Measurements from ENCODE around the gene FBXO36.

The FBXO36 gene, protein sequence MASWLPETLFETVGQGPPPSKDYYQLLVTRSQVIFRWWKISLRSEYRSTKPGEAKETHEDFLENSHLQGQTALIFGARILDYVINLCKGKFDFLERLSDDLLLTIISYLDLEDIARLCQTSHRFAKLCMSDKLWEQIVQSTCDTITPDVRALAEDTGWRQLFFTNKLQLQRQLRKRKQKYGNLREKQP

DNA sequence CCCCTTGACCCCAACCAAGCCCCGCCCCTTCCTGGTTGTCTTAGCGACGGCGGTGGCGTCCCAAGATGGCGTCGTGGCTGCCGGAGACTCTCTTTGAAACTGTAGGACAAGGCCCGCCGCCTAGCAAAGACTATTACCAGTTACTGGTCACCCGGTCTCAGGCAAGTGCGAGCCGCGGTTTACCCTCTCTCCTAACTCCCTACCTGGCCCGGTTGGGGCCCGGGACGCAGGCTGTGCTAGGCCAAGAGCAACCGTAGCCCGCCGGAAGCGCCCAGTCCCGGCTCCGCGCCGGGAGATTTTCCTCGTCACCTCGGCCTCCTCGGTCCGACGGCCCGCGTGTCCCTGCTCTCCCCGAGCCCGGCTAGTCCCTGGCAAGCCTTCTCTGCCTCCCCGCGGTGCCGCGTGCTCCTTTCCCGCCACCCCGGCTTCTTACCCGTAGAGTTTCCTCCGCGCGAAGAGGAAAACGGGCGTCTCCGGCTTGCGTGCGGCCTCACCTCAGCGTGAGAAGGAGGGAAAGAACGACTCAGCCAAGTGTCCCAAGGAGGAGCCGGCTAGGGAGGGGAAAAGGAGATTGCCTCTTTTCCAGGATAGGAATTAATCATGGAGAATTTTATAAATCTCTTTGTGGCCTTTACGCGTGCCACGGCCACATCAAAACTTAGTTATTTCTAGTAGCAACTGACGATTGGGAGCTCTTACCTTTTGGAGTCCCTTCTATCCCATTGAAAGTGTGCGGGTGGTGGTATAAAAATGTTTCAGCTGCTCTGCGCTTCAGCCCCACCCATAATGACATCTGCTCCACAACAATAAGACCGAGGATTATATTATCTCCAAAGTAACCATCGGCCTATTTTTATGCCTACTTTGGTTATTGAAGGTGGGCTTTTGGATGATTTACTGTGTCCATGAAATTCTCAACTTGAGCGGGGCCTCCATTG lies at the start of gene FBXO36:
Gene FBXO36, plus strand, starts transcription at position 55 of the 938 bp plus-strand sequence. Its CDS starts 11 bp downstream, at position 66.
- H3K9me3 ChIP-seq (ENCODE audit: control insufficient read depth, insufficient read depth, low read depth, low read length): no peaks in the 10 kb centered on the region

DNA sequence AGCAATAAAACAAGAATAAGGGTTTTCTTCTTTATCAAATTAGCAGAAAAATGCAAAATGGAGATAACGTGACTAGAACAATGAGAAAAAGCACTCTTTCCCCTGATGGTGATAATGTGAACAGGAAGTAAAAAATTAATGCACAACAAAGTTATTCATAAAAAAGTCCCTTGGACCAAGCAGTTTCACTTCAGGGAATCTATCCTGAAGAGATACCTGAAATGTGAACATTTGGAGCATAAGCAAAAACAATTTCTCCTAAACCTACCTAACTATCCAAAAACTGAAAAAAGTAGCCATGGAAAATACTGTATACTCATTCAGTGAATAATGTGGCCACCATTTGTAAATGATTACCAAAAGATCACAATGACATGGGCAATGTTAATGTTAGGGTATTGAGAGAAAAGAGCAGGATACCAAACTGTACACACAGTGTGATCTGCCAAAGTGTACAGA lies 49.2 kb upstream of the FBXO36 start:
- Histone ChIP-seq H3K9me3 (ENCODE audit: control insufficient read depth, insufficient read depth, low read depth, low read length) (no peaks in the 10 kb centered on the region), H3K36me3 (ENCODE audit: control insufficient read depth, insufficient read depth, low read length) (peaks cover 23% of the 10 kb centered on the region), H3K9ac (ENCODE audit: low read length) (no peak overlapping the region), H3K27me3 (ENCODE audit: control insufficient read depth, insufficient read depth, low read length) (no peaks in the 10 kb centered on the region), H3K27ac (ENCODE audit: low read depth, low read length) (no peak overlapping the region), H3K4me3 (ENCODE audit: low read depth, low read length) (no peak overlapping the region), H3K4me1 (ENCODE audit: control insufficient read depth, insufficient read depth, low read length) (peaks cover 7% of the 10 kb centered on the region; the same call in 1 of the 2 replicates)

More for the DNA sequence above, at the start of gene FBXO36:
- Histone ChIP-seq H3K36me3 (ENCODE audit: control insufficient read depth, insufficient read depth, low read length) (peaks cover 8% of the 10 kb centered on the region), H3K4me3 (ENCODE audit: low read depth, low read length) (peak within 1 kb of the TSS; percentile 96), H3K4me1 (ENCODE audit: control insufficient read depth, insufficient read depth, low read length) (peaks cover 5% of the 10 kb centered on the region; the same call in 1 of the 2 replicates), H3K27me3 (ENCODE audit: control insufficient read depth, insufficient read depth, low read length) (no peaks in the 10 kb centered on the region), H3K9ac (ENCODE audit: low read length) (peak within 1 kb of the TSS; percentile 85), H3K27ac (ENCODE audit: low read depth, low read length) (peak within 1 kb of the TSS; percentile 94)

DNA sequence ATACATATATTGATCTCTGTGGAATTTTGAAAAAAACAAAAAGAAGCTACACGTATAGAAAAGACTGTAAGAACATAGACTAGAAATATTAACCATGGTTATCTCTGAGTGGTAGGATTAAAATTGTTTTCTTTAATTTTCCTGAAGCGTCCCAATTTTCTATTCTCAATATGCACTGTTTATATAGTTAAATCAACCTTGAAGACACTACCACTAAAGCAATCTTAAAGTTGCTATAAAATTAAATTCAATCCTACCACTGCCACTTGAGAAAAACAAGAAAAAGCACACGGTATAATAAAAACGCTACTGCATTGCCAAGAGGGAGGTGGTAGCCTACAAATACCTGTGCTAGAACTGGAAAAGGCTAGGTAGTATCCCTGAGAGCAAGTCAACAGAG lies 47.7 kb upstream of the FBXO36 start:
- Histone ChIP-seq H3K4me3 (ENCODE audit: low read depth, low read length) (no peak overlapping the region), H3K27ac (ENCODE audit: low read depth, low read length) (no peak overlapping the region), H3K9me3 (ENCODE audit: control insufficient read depth, insufficient read depth, low read depth, low read length) (no peaks in the 10 kb centered on the region), H3K27me3 (ENCODE audit: control insufficient read depth, insufficient read depth, low read length) (no peaks in the 10 kb centered on the region), H3K4me1 (ENCODE audit: control insufficient read depth, insufficient read depth, low read length) (no peaks in the 10 kb centered on the region), H3K9ac (ENCODE audit: low read length) (no peak overlapping the region), H3K36me3 (ENCODE audit: control insufficient read depth, insufficient read depth, low read length) (peaks cover 29% of the 10 kb centered on the region)

DNA sequence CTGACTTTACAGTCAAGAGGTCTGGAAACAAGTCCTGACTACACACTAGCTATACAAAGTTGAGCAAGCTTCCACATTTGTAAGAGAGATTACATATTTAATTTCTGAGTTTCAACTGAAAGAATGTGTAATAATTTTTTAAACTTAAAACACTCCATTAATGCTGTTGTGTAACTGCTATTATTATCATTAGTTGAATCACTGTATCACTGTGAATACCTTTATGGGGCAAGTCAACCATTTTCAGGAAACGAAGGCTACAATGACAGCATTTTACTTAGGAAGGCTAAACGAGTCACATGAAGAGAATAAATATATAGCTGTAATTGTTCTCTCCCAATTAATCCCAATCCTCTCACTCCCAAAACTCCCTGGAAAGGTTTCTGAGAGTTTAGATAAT lies 46.8 kb upstream of the FBXO36 start:
- Histone ChIP-seq H3K36me3 (ENCODE audit: control insufficient read depth, insufficient read depth, low read length) (peaks cover 36% of the 10 kb centered on the region), H3K9me3 (ENCODE audit: control insufficient read depth, insufficient read depth, low read depth, low read length) (no peaks in the 10 kb centered on the region), H3K9ac (ENCODE audit: low read length) (no peak overlapping the region), H3K27me3 (ENCODE audit: control insufficient read depth, insufficient read depth, low read length) (no peaks in the 10 kb centered on the region), H3K27ac (ENCODE audit: low read depth, low read length) (no peak overlapping the region), H3K4me3 (ENCODE audit: low read depth, low read length) (no peak overlapping the region), H3K4me1 (ENCODE audit: control insufficient read depth, insufficient read depth, low read length) (no peaks in the 10 kb centered on the region)

DNA sequence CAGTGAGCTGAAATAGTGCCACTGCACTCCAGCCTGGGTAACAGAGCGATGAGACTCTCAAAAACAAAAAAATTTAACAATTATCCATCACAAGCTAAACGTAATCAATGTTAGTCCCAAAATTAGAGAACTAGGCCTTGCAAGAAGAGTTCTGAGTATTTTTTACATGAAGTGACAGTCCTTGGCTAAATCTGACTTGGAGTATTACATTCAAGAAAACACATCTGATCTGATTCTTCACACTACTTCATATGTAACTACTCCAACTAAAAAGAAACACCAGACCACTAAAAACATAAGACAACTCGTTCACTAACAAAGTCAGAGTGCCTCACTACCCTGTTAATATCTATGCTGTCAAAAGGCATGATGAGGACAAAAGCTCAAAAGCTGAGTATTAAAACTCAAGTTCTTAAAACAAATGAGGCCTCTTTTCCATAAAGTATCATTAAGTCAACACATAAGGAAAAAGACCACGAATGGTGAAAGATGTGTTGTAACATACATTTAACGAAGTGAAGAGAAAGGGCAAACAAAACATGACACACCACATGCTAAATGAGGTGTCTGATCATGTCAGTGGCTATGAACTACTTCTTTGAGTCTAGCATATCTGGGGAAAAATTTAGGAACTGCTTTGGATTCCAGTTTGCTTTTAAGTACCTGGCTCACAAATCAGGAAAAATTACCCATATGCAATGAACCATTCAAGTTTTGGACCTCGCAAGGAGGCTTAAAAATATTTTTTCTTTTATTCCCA lies 42.9 kb upstream of the FBXO36 start:
- peaks cover 8% of the 10 kb centered on the region; the same call in 1 of the 2 replicates for H3K4me1 ChIP-seq (ENCODE audit: control insufficient read depth, insufficient read depth, low read length)
- H3K27me3 ChIP-seq (ENCODE audit: control insufficient read depth, insufficient read depth, low read length): no peaks in the 10 kb centered on the region
- H3K27ac ChIP-seq (ENCODE audit: low read depth, low read length): no peak overlapping the region
- H3K4me3 ChIP-seq (ENCODE audit: low read depth, low read length): no peak overlapping the region
- H3K9me3 ChIP-seq (ENCODE audit: control insufficient read depth, insufficient read depth, low read depth, low read length): no peaks in the 10 kb centered on the region
- no peak overlapping the region for H3K9ac ChIP-seq (ENCODE audit: low read length)
- H3K36me3 ChIP-seq (ENCODE audit: control insufficient read depth, insufficient read depth, low read length): peaks cover 31% of the 10 kb centered on the region

DNA sequence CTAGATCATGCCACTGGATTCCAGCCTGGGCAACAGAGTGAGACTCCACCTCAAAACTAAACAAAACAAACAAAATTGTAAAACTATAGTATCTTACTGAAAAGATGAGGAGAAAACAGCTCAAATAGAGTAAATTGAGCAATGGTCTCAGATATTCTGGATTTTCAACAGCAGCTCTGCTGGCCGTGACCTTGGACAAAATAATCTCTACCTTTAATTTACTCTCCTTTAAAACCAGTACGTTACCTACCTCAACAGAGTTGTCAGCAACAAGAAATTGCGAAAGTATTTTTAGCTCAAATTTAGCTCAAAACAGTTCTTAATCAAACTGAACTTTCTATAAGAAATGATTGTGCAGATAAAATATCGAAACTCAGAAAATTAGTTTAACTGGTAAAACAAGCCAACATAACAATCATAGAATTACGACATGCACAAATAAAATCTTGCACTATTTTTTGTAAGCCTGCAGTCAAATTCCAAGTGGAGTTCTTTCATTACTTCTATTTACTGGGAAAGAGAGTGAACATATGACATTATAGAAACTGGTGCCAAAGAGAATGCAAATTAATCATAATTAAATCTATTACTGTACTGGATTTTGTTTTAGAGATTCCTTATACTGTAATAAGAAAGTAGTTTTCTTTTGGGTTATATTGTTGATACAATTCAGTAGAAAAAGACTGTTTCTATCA lies 41.3 kb upstream of the FBXO36 start:
- H3K36me3 ChIP-seq (ENCODE audit: control insufficient read depth, insufficient read depth, low read length): peaks cover 31% of the 10 kb centered on the region
- H3K27ac ChIP-seq (ENCODE audit: low read depth, low read length): no peak overlapping the region
- peaks cover 8% of the 10 kb centered on the region; the same call in 1 of the 2 replicates for H3K4me1 ChIP-seq (ENCODE audit: control insufficient read depth, insufficient read depth, low read length)
- no peak overlapping the region for H3K9ac ChIP-seq (ENCODE audit: low read length)
- H3K9me3 ChIP-seq (ENCODE audit: control insufficient read depth, insufficient read depth, low read depth, low read length): no peaks in the 10 kb centered on the region
- no peak overlapping the region for H3K4me3 ChIP-seq (ENCODE audit: low read depth, low read length)
- no peaks in the 10 kb centered on the region for H3K27me3 ChIP-seq (ENCODE audit: control insufficient read depth, insufficient read depth, low read length)

DNA sequence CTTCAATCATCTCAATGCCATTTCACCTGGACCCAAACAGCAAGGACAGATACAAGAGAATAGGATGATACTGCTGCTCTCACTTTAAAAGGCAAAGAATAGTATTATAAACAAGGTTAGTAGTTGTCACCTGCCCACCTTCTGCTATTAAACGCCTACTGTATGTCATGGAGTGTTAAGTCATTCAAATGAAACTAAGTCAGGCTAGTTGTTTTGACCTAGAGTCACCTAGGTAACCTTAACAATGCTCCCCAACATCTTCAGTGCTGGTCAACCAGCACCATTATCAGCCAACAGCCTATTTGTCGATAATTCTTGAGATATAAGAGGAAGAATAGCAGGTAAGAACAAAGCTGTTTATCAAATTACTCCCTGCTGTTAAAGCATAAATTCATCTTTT lies 39.7 kb upstream of the FBXO36 start:
- H3K27me3 ChIP-seq (ENCODE audit: control insufficient read depth, insufficient read depth, low read length): no peaks in the 10 kb centered on the region
- H3K36me3 ChIP-seq (ENCODE audit: control insufficient read depth, insufficient read depth, low read length): peaks cover 24% of the 10 kb centered on the region

DNA sequence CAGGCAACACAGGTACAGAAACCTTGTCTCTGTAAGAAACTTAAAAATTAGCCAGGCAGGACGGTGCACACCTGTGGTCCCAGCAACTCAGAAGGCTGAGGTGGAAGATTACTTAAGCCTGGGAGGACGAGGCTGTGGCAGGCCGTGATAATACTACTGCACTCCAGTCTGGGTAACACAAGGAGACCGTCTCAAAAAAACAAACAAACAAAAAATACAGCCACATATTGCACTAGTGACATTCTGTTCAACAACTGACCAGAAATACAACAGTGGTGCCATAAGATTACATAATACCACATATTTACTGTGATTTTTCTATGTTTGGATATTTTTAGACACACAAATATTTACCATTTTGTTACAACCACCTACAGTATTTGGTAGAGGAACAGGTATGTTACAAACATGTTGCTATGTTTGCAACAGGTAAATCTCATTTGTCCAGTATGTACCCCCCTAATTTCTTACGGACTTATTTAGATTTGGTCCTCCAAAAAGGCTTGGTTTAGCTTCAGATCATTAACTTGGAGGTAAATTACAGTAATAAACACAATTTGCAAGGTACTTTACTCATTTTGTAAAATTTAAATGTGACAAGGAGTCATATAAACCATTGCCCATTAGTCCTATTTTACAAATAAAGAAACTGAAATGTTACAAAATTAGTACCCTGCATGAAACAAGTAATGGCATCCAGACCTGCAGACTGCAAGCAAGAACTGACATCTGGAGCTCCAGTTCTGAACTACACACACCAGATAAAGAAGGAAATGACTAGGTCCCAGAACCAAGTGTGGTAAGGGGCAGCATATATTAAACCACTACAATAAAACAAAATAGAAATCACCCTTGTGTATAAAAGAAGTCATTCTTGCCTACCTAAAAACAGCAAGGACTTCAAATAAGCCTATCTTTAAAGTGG lies 37.3 kb upstream of the FBXO36 start:
- peaks cover 7% of the 10 kb centered on the region for H3K36me3 ChIP-seq (ENCODE audit: control insufficient read depth, insufficient read depth, low read length)
- no peaks in the 10 kb centered on the region for H3K9me3 ChIP-seq (ENCODE audit: control insufficient read depth, insufficient read depth, low read depth, low read length)
- H3K27me3 ChIP-seq (ENCODE audit: control insufficient read depth, insufficient read depth, low read length): no peaks in the 10 kb centered on the region
- H3K9ac ChIP-seq (ENCODE audit: low read length): no peak overlapping the region
- H3K27ac ChIP-seq (ENCODE audit: low read depth, low read length): no peak overlapping the region
- H3K4me1 ChIP-seq (ENCODE audit: control insufficient read depth, insufficient read depth, low read length): peaks cover 11% of the 10 kb centered on the region; the same call in 1 of the 2 replicates
- no peak overlapping the region for H3K4me3 ChIP-seq (ENCODE audit: low read depth, low read length)

More for the DNA sequence above, 39.7 kb upstream of the FBXO36 start:
- Histone ChIP-seq H3K4me1 (ENCODE audit: control insufficient read depth, insufficient read depth, low read length) (peaks cover 8% of the 10 kb centered on the region; the same call in 1 of the 2 replicates), H3K9me3 (ENCODE audit: control insufficient read depth, insufficient read depth, low read depth, low read length) (no peaks in the 10 kb centered on the region), H3K4me3 (ENCODE audit: low read depth, low read length) (no peak overlapping the region), H3K27ac (ENCODE audit: low read depth, low read length) (no peak overlapping the region), H3K9ac (ENCODE audit: low read length) (no peak overlapping the region)

DNA sequence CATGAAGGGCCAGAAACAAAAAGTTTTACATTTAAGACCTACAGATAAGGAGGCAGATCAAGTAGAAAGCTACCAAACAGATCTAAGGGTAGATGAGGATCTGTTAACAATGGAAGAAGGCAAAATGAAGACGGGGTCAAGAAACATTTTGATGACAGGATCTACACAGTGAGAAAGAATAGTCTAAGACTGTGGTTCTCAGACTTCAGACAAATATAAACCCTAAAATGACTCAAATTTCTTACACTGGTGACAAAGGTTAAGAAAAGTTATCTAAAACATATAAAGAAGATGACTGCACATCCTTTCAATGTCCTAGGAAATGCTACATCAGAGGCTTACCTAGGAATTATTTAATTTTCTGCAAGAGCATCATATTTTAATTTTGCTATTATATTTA lies 34.9 kb upstream of the FBXO36 start:
- Histone ChIP-seq H3K27ac (ENCODE audit: low read depth, low read length) (no peak overlapping the region), H3K4me1 (ENCODE audit: control insufficient read depth, insufficient read depth, low read length) (peaks cover 11% of the 10 kb centered on the region; the same call in 1 of the 2 replicates), H3K9ac (ENCODE audit: low read length) (no peak overlapping the region), H3K27me3 (ENCODE audit: control insufficient read depth, insufficient read depth, low read length) (no peaks in the 10 kb centered on the region), H3K9me3 (ENCODE audit: control insufficient read depth, insufficient read depth, low read depth, low read length) (no peaks in the 10 kb centered on the region), H3K4me3 (ENCODE audit: low read depth, low read length) (no peak overlapping the region), H3K36me3 (ENCODE audit: control insufficient read depth, insufficient read depth, low read length) (0 out of 2 replicates have a peak, but pooled peaks cover 2% of the 10 kb centered on the region)
